VCaP (cell line): Measurements from ENCODE around the gene DNAH17.

Experiments
- H3K27ac ChIP-seq: fragments of 450-650 bp; 2 replicates; pipeline ENCODE4 v1.5.1; 2017
- CTCF ChIP-seq: fragments of 450-650 bp; conservative IDR thresholded peaks from 2 replicates; pipeline ENCODE4 v1.5.1; 2017; ENCODE audit warnings: mild to moderate bottlenecking, moderate library complexity

DNAH17 gene

GRCh38 chr17:78601577-78602190, 24.5 kb upstream of the DNAH17 start:
- no peak overlapping the region for H3K27ac ChIP-seq
- TF ChIP-seq CTCF: no peak

GRCh38 chr17:78600181-78600721, 23.1 kb upstream of the DNAH17 start:
- no peak for TF ChIP-seq CTCF

GRCh38 chr17:78599419-78599818, 22.2 kb upstream of the DNAH17 start:
- no peak overlapping the region for H3K27ac ChIP-seq

More at GRCh38 chr17:78600181-78600721, 23.1 kb upstream of the DNAH17 start:
- no peak overlapping the region for H3K27ac ChIP-seq

GRCh38 chr17:78598013-78598471, 20.8 kb upstream of the DNAH17 start:
- TF ChIP-seq CTCF: no peak
- H3K27ac ChIP-seq: no peak overlapping the region

More at GRCh38 chr17:78599419-78599818, 22.2 kb upstream of the DNAH17 start:
- no peak for TF ChIP-seq CTCF

- no peak for TF ChIP-seq CTCF
- no peak overlapping the region for H3K27ac ChIP-seq
Observed at GRCh38 chr17:78596871-78597764, 19.9 kb upstream of the DNAH17 start.

- TF ChIP-seq CTCF: no peak
- no peak overlapping the region for H3K27ac ChIP-seq
Observed at GRCh38 chr17:78595135-78595810, 18.1 kb upstream of the DNAH17 start.

GRCh38 chr17:78592991-78593329, 15.8 kb upstream of the DNAH17 start:
- no peak overlapping the region for H3K27ac ChIP-seq
- TF ChIP-seq CTCF: no peak
